Measurements from ENCODE around the gene PHYHD1. TPM values are rescaled to one million over a fixed set of nuclear protein-coding genes. Genes with fewer than 3 reads are reported as not detected.

PHYHD1 gene
- total and polyA plus RNA-seq, 4 donors: 16.7 to 68.9 (median 26.8) TPM

DNA sequence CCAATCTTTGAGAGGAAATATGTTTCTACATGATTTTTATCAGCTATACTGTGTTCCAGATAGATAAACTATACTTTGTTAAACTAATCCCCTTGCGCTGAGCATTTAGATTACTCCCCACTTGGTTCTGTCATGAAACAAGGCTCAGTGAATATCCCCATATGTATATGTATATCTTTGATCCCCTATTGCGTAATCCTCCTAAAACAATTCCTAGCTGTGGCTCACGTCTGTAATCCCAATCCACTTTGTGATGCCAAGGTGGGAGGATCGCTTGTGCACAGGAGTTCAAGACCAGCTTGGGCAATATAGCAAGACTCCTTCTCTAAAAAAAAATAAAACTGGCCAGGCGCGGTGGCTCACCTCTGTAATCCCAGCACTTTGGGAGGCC lies 2.7 kb downstream of the PHYHD1 start:
- 86 to 89% methylated on average over 6 of the region's 6 CpGs for WGBS, 2 donors

GRCh38 chr9:128927731-128928411 lies 7.1 kb downstream of the PHYHD1 start:
- Histone ChIP-seq H3K36me3 (ENCODE audit: control insufficient read depth in 1 of 2, insufficient read depth in 2 of 2, low read length in 1 of 2) (no peaks in the 10 kb centered on the region), H3K27me3 (ENCODE audit: control insufficient read depth in 1 of 2, insufficient read depth in 2 of 2, low read length in 1 of 2) (no peaks in the 10 kb centered on the region), H3K9me3 (ENCODE audit: control insufficient read depth, low read length) (no peaks in the 10 kb centered on the region), H3K27ac (ENCODE audit: low read depth in 1 of 2, low read length in 2 of 2) (no peak overlapping the region), H3K4me3 (ENCODE audit: low read length in 2 of 2) (no peak overlapping the region), H3K4me1 (ENCODE audit: control insufficient read depth in 1 of 2, insufficient read depth in 2 of 2, low read length in 2 of 2) (no peaks in the 10 kb centered on the region)
- ATAC-seq (ENCODE audit: low FRiP score): peak; percentile 86
- intact Hi-C loops (cut with DNase I): loop anchor here (1.0 to 5.0 kb wide), 2 partner anchors 65 to 66 kb away; no protein-coding TSS in a partner anchor
- WGBS, 2 donors: 27 to 28% methylated on average over 10 of the region's 10 CpGs
- no peak for DNase-seq

More for the DNA sequence above, 2.7 kb downstream of the PHYHD1 start:
- Histone ChIP-seq H3K4me1 (ENCODE audit: control insufficient read depth in 1 of 2, insufficient read depth in 2 of 2, low read length in 2 of 2) (no peaks in the 10 kb centered on the region), H3K27me3 (ENCODE audit: control insufficient read depth in 1 of 2, insufficient read depth in 2 of 2, low read length in 1 of 2) (no peaks in the 10 kb centered on the region), H3K27ac (ENCODE audit: low read depth in 1 of 2, low read length in 2 of 2) (no peak overlapping the region), H3K36me3 (ENCODE audit: control insufficient read depth in 1 of 2, insufficient read depth in 2 of 2, low read length in 1 of 2) (no peaks in the 10 kb centered on the region), H3K9me3 (ENCODE audit: control insufficient read depth, low read length) (no peaks in the 10 kb centered on the region), H3K4me3 (ENCODE audit: low read length in 2 of 2) (no peak overlapping the region)
- intact Hi-C loops (cut with DNase I): loop anchor here in 1 of 2 donors (5.0 kb wide), 1 partner anchor 41 kb away; the partner anchor contains the start of genes KYAT1 and LRRC8A
- DNase-seq (no peak), ATAC-seq (ENCODE audit: low FRiP score) (no peak)

GRCh38 chr9:128928624-128929023 lies 7.8 kb downstream of the PHYHD1 start:
- 84 to 86% methylated on average over 2 of the region's 2 CpGs for WGBS, 2 donors
- Histone ChIP-seq H3K4me1 (ENCODE audit: control insufficient read depth in 1 of 2, insufficient read depth in 2 of 2, low read length in 2 of 2) (no peaks in the 10 kb centered on the region), H3K36me3 (ENCODE audit: control insufficient read depth in 1 of 2, insufficient read depth in 2 of 2, low read length in 1 of 2) (no peaks in the 10 kb centered on the region), H3K27ac (ENCODE audit: low read depth in 1 of 2, low read length in 2 of 2) (no peak overlapping the region), H3K9me3 (ENCODE audit: control insufficient read depth, low read length) (no peaks in the 10 kb centered on the region), H3K27me3 (ENCODE audit: control insufficient read depth in 1 of 2, insufficient read depth in 2 of 2, low read length in 1 of 2) (no peaks in the 10 kb centered on the region), H3K4me3 (ENCODE audit: low read length in 2 of 2) (no peak overlapping the region)
- ATAC-seq (ENCODE audit: low FRiP score) (no peak), DNase-seq (no peak)
- intact Hi-C loops (cut with DNase I): loop anchor here (1.0 to 5.0 kb wide), 2 partner anchors 65 to 66 kb away; no protein-coding TSS in a partner anchor

GRCh38 chr9:128929560-128929959 lies 8.8 kb downstream of the PHYHD1 start:
- Histone ChIP-seq H3K27ac (ENCODE audit: low read depth in 1 of 2, low read length in 2 of 2) (no peak overlapping the region), H3K4me1 (ENCODE audit: control insufficient read depth in 1 of 2, insufficient read depth in 2 of 2, low read length in 2 of 2) (no peaks in the 10 kb centered on the region), H3K4me3 (ENCODE audit: low read length in 2 of 2) (no peak overlapping the region), H3K36me3 (ENCODE audit: control insufficient read depth in 1 of 2, insufficient read depth in 2 of 2, low read length in 1 of 2) (no peaks in the 10 kb centered on the region), H3K9me3 (ENCODE audit: control insufficient read depth, low read length) (no peaks in the 10 kb centered on the region), H3K27me3 (ENCODE audit: control insufficient read depth in 1 of 2, insufficient read depth in 2 of 2, low read length in 1 of 2) (no peaks in the 10 kb centered on the region)
- DNase-seq (no peak), ATAC-seq (ENCODE audit: low FRiP score) (no peak)
- WGBS, 2 donors: 85 to 92% methylated on average over 4 of the region's 4 CpGs
- intact Hi-C loops (cut with DNase I): loop anchor here in 1 of 2 donors (5.0 kb wide), 1 partner anchor 67 kb away; no protein-coding TSS in a partner anchor

- H3K27ac ChIP-seq (ENCODE audit: low read depth in 1 of 2, low read length in 2 of 2): no peak overlapping the region
- WGBS, 2 donors: 82 to 89% methylated on average over 5 of the region's 5 CpGs
- no peaks in the 10 kb centered on the region for H3K36me3 ChIP-seq (ENCODE audit: control insufficient read depth in 1 of 2, insufficient read depth in 2 of 2, low read length in 1 of 2)
- H3K9me3 ChIP-seq (ENCODE audit: control insufficient read depth, low read length): no peaks in the 10 kb centered on the region
- H3K4me1 ChIP-seq (ENCODE audit: control insufficient read depth in 1 of 2, insufficient read depth in 2 of 2, low read length in 2 of 2): no peaks in the 10 kb centered on the region
- peak; percentile 7 to 9 for DNase-seq
- intact Hi-C loops (cut with DNase I): no loop called here
- no peaks in the 10 kb centered on the region for H3K27me3 ChIP-seq (ENCODE audit: control insufficient read depth in 1 of 2, insufficient read depth in 2 of 2, low read length in 1 of 2)
- no peak overlapping the region for H3K4me3 ChIP-seq (ENCODE audit: low read length in 2 of 2)
- ATAC-seq (ENCODE audit: low FRiP score): no peak
Measured at GRCh38 chr9:128933731-128934130, 12.9 kb downstream of the PHYHD1 start.

DNA sequence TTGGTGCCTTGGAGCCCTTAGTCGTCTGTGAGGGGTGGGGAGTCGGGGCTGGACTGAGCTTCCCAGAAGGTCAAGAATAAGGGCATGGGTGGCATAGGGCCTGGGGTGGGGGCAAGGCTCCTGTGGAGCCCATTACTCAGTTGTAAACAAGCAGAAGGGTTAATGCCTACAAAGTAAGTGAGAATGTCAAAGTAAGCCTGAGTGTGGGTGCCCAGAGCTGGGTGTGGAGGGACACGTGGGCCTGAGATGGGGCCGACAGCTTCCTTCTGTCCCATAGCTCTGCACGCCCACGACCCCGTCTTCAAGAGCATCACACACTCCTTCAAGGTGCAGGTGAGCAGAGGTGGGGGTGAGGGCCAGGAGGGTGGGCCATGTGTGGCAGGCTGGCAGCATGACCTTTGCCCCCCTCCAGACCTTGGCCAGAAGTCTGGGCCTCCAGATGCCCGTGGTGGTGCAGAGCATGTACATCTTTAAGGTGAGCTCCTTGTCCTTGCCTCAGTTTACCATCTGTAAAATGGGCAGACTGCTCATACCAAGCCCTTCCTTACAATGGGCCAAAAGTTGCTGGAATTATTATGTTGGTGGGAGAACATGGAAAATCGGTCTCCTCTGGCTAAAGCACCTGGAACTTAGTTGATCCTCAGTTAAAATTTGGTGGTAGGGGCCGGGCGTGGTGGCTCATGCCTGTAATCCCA lies 15.5 kb downstream of the PHYHD1 start:
- 84 to 90% methylated on average over 11 of the region's 11 CpGs for WGBS, 2 donors

GRCh38 chr9:128937310-128938165 lies 16.8 kb downstream of the PHYHD1 start:
- intact Hi-C loops (cut with DNase I): no loop called here
- peak; percentile 17 to 58 for DNase-seq
- WGBS, 2 donors: 86 to 88% methylated on average over 9 of the region's 9 CpGs

More for the DNA sequence above, 15.5 kb downstream of the PHYHD1 start:
- intact Hi-C loops (cut with DNase I): no loop called here
- no peaks in the 10 kb centered on the region for H3K27me3 ChIP-seq (ENCODE audit: control insufficient read depth in 1 of 2, insufficient read depth in 2 of 2, low read length in 1 of 2)
- no peak overlapping the region for H3K4me3 ChIP-seq (ENCODE audit: low read length in 2 of 2)
- no peak for ATAC-seq (ENCODE audit: low FRiP score)
- H3K9me3 ChIP-seq (ENCODE audit: control insufficient read depth, low read length): no peaks in the 10 kb centered on the region
- no peaks in the 10 kb centered on the region for H3K36me3 ChIP-seq (ENCODE audit: control insufficient read depth in 1 of 2, insufficient read depth in 2 of 2, low read length in 1 of 2)
- peak; percentile 34 to 50 for DNase-seq
- H3K27ac ChIP-seq (ENCODE audit: low read depth in 1 of 2, low read length in 2 of 2): no peak overlapping the region
- H3K4me1 ChIP-seq (ENCODE audit: control insufficient read depth in 1 of 2, insufficient read depth in 2 of 2, low read length in 2 of 2): no peaks in the 10 kb centered on the region

GRCh38 chr9:128940271-128940921 lies 19.6 kb downstream of the PHYHD1 start:
- peak; percentile 28 for ATAC-seq (ENCODE audit: low FRiP score)
- no peaks in the 10 kb centered on the region for H3K9me3 ChIP-seq (ENCODE audit: control insufficient read depth, low read length)
- intact Hi-C loops (cut with DNase I): no loop called here
- H3K27ac ChIP-seq (ENCODE audit: low read depth in 1 of 2, low read length in 2 of 2): no peak overlapping the region
- no peaks in the 10 kb centered on the region for H3K36me3 ChIP-seq (ENCODE audit: control insufficient read depth in 1 of 2, insufficient read depth in 2 of 2, low read length in 1 of 2)
- H3K27me3 ChIP-seq (ENCODE audit: control insufficient read depth in 1 of 2, insufficient read depth in 2 of 2, low read length in 1 of 2): no peaks in the 10 kb centered on the region
- WGBS, 2 donors: 60 to 66% methylated on average over 15 of the region's 15 CpGs
- H3K4me1 ChIP-seq (ENCODE audit: control insufficient read depth in 1 of 2, insufficient read depth in 2 of 2, low read length in 2 of 2): no peaks in the 10 kb centered on the region
- peak; percentile 37 to 73 for DNase-seq
- H3K4me3 ChIP-seq (ENCODE audit: low read length in 2 of 2): no peak overlapping the region

More at GRCh38 chr9:128937310-128938165, 16.8 kb downstream of the PHYHD1 start:
- H3K36me3 ChIP-seq (ENCODE audit: control insufficient read depth in 1 of 2, insufficient read depth in 2 of 2, low read length in 1 of 2): no peaks in the 10 kb centered on the region
- no peaks in the 10 kb centered on the region for H3K27me3 ChIP-seq (ENCODE audit: control insufficient read depth in 1 of 2, insufficient read depth in 2 of 2, low read length in 1 of 2)
- no peaks in the 10 kb centered on the region for H3K4me1 ChIP-seq (ENCODE audit: control insufficient read depth in 1 of 2, insufficient read depth in 2 of 2, low read length in 2 of 2)
- H3K9me3 ChIP-seq (ENCODE audit: control insufficient read depth, low read length): no peaks in the 10 kb centered on the region
- H3K4me3 ChIP-seq (ENCODE audit: low read length in 2 of 2): no peak overlapping the region
- H3K27ac ChIP-seq (ENCODE audit: low read depth in 1 of 2, low read length in 2 of 2): no peak overlapping the region
- no peak for ATAC-seq (ENCODE audit: low FRiP score)

All from aorta (tissue), 5 donors.